ENCODE data around the gene PAPSS1. TPM values are rescaled to one million over a fixed set of nuclear protein-coding genes. Genes with fewer than 3 reads are reported as not detected.

PAPSS1 gene
- total RNA-seq, 3 donors from 2014 or later (not counting 1 experiment from before 2014, with no cell fraction given), result 10.2 to 21.3 (median 12.9) TPM

DNA sequence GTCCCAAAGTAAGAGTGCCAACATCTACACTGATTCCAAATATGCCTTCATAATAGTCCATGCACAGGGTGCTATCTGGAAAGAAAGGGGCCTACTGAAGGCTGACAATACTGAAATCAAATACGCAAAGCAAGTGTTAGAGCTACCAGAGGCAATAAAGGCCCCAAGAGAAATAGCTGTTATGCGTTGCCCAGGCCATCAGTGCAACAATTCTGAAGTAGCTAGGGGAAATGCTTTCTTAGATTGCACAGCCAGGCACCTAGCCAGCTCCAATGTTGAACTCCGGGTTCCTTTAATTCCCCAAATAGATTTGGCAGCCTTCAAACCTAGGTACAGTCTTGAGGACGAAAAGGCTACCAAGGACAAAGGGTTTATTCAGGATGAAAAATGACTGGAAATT is 17.4 kb upstream of the PAPSS1 start:
- Mint-ChIP-seq H3K27me3 (ENCODE audit: low read depth in 2 of 2) (peaks cover 6 to 8% of the 10 kb centered on the region in 2 donors), H3K4me3 (no peak overlapping the region), H3K36me3 (no peaks in the 10 kb centered on the region), H3K9me3 (no peaks in the 10 kb centered on the region), H3K27ac (no peak overlapping the region), H3K4me1 (no peaks in the 10 kb centered on the region)
- DNase-seq (no peak), ATAC-seq (no peak)
- intact Hi-C loops (cut with micrococcal nuclease), result loop anchor here (10.0 kb wide), 1 partner anchor 1503 kb away; no protein-coding TSS in a partner anchor
- 96% methylated on average over 4 of the region's 4 CpGs for WGBS (ENCODE audit: insufficient coverage)
- no peak for TF ChIP-seq CTCF (IDR thresholded peaks at IDR 0.05)
- no peaks in the 10 kb centered on the region for H3K27me3 ChIP-seq (ENCODE audit: control insufficient read depth, insufficient read depth, low read length)
- H3K36me3 ChIP-seq (ENCODE audit: control insufficient read depth, insufficient read depth, low read length), result no peaks in the 10 kb centered on the region
- H3K27ac ChIP-seq (ENCODE audit: low read length), result no peak overlapping the region
- no peak overlapping the region for H3K4me3 ChIP-seq (ENCODE audit: low read length)
- H3K4me1 ChIP-seq (ENCODE audit: control insufficient read depth, insufficient read depth, low read length), result no peaks in the 10 kb centered on the region
- H3K9me3 ChIP-seq (ENCODE audit: control insufficient read depth, insufficient read depth, low read length), result no peaks in the 10 kb centered on the region

DNA sequence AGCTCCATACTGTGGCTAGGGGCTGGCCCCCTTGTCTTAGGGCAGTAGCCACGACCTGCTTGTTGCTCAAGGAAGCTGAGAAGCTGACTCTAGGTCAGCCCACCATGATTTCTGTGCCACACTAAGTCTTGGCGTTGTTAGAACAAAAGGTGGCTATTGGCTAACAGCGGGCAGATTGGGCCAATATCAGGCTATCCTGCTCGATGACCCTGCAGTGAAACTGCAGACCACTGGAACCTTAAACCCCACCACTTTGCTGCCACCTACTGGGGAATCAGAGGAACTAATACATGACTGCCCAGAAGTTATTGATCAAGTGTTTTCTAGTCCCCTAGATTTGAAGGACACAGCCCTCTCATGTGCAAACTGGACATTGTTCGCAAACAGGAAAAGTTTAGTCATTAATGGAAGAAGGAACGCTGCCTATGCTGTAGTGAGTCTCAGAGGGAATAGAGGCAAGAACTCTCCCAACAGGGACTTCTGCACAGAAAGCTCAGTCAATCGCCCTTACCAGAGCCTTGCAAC is 17.0 kb upstream of the PAPSS1 start:
- Histone ChIP-seq H3K27ac (ENCODE audit: low read length) (no peak overlapping the region), H3K4me3 (ENCODE audit: low read length) (no peak overlapping the region), H3K4me1 (ENCODE audit: control insufficient read depth, insufficient read depth, low read length) (no peaks in the 10 kb centered on the region), H3K36me3 (ENCODE audit: control insufficient read depth, insufficient read depth, low read length) (no peaks in the 10 kb centered on the region), H3K9me3 (ENCODE audit: control insufficient read depth, insufficient read depth, low read length) (no peaks in the 10 kb centered on the region), H3K27me3 (ENCODE audit: control insufficient read depth, insufficient read depth, low read length) (no peaks in the 10 kb centered on the region)
- peak; percentile 21 to 76 for DNase-seq
- WGBS (ENCODE audit: insufficient coverage), result 57% methylated on average over 7 of the region's 7 CpGs
- H3K36me3 Mint-ChIP-seq, result no peaks in the 10 kb centered on the region
- H3K4me1 Mint-ChIP-seq, result no peaks in the 10 kb centered on the region
- ATAC-seq, result peak; percentile 57 to 77 (median 76)
- intact Hi-C loops (cut with micrococcal nuclease), result loop anchor here (10.0 kb wide), 1 partner anchor 1502 kb away; no protein-coding TSS in a partner anchor
- H3K27ac Mint-ChIP-seq, result no peak overlapping the region
- H3K27me3 Mint-ChIP-seq (ENCODE audit: low read depth in 2 of 2), result peaks cover 6 to 10% of the 10 kb centered on the region in 2 donors
- peak; percentile 80 for TF ChIP-seq CTCF (IDR thresholded peaks at IDR 0.05)
- H3K9me3 Mint-ChIP-seq, result no peaks in the 10 kb centered on the region
- H3K4me3 Mint-ChIP-seq, result no peak overlapping the region

DNA sequence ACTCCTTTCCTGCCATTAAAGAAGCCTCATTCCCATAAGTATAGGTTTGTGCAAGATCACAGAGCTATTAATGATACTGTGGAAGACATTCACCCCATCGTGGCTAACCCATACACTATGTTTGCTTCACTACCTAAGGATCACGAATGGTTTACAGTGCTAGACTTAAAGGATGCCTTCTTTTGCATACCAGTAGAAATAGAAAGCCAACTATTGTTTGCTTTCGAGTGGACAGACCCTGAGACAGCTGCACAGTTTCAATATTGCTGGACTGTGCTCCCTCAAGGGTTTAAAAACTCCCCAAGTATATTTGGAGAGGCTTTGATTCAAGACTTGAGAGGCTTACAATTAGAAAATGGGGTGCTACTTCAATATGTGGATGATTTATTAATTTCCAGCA is 16.0 kb upstream of the PAPSS1 start:
- ATAC-seq (no peak), DNase-seq (no peak)
- no peak for TF ChIP-seq CTCF (IDR thresholded peaks at IDR 0.05)
- no peak overlapping the region for H3K27ac Mint-ChIP-seq
- H3K36me3 Mint-ChIP-seq, result no peaks in the 10 kb centered on the region
- Histone ChIP-seq H3K36me3 (ENCODE audit: control insufficient read depth, insufficient read depth, low read length) (no peaks in the 10 kb centered on the region), H3K27me3 (ENCODE audit: control insufficient read depth, insufficient read depth, low read length) (no peaks in the 10 kb centered on the region), H3K4me1 (ENCODE audit: control insufficient read depth, insufficient read depth, low read length) (no peaks in the 10 kb centered on the region), H3K9me3 (ENCODE audit: control insufficient read depth, insufficient read depth, low read length) (no peaks in the 10 kb centered on the region), H3K4me3 (ENCODE audit: low read length) (no peak overlapping the region), H3K27ac (ENCODE audit: low read length) (no peak overlapping the region)
- intact Hi-C loops (cut with micrococcal nuclease), result loop anchor here (10.0 kb wide), 1 partner anchor 1501 kb away; no protein-coding TSS in a partner anchor
- no peaks in the 10 kb centered on the region for H3K9me3 Mint-ChIP-seq
- 56% methylated on average over 3 of the region's 3 CpGs for WGBS (ENCODE audit: insufficient coverage)
- H3K27me3 Mint-ChIP-seq (ENCODE audit: low read depth in 2 of 2), result peaks cover 6 to 10% of the 10 kb centered on the region in 2 donors
- H3K4me1 Mint-ChIP-seq, result no peaks in the 10 kb centered on the region
- H3K4me3 Mint-ChIP-seq, result no peak overlapping the region

DNA sequence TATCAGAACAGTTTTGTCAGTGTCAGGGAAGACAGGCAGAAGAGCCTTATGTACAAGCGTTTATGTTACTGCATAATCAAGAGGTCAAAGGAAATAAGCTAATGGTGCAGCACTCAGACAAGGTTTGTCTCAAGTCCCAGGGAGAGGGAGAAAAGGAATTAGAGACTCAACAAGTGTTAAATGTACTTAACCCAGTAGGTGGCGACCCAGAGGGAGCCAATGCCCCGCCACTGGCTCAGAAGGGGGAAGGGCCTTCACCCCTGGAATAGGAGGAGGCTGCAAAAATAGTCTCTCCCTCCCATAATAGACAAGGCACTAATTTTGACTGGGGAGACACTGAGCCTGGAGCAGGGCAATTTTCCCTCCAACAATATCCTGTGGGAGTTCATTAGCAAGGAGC is 14.1 kb upstream of the PAPSS1 start:
- Mint-ChIP-seq H3K4me1 (no peaks in the 10 kb centered on the region), H3K27ac (no peak overlapping the region), H3K27me3 (ENCODE audit: low read depth in 2 of 2) (peaks cover 6 to 10% of the 10 kb centered on the region in 2 donors), H3K36me3 (no peaks in the 10 kb centered on the region), H3K4me3 (no peak overlapping the region), H3K9me3 (no peaks in the 10 kb centered on the region)
- no peak for TF ChIP-seq CTCF (IDR thresholded peaks at IDR 0.05)
- no peaks in the 10 kb centered on the region for H3K36me3 ChIP-seq (ENCODE audit: control insufficient read depth, insufficient read depth, low read length)
- intact Hi-C loops (cut with micrococcal nuclease), result loop anchor here (10.0 kb wide), 1 partner anchor 1499 kb away; no protein-coding TSS in a partner anchor
- H3K4me1 ChIP-seq (ENCODE audit: control insufficient read depth, insufficient read depth, low read length), result no peaks in the 10 kb centered on the region
- DNase-seq (peak in 1 of 2 donors; percentile 8), ATAC-seq (no peak)
- H3K4me3 ChIP-seq (ENCODE audit: low read length), result no peak overlapping the region
- no peaks in the 10 kb centered on the region for H3K9me3 ChIP-seq (ENCODE audit: control insufficient read depth, insufficient read depth, low read length)
- H3K27me3 ChIP-seq (ENCODE audit: control insufficient read depth, insufficient read depth, low read length), result no peaks in the 10 kb centered on the region
- H3K27ac ChIP-seq (ENCODE audit: low read length), result no peak overlapping the region
- 58% methylated on average over 2 of the region's 3 CpGs for WGBS (ENCODE audit: insufficient coverage)
